Natural killer cell (primary cell): ENCODE measurements around the gene CDK7. TPM values are rescaled to one million over a fixed set of nuclear protein-coding genes. Genes with fewer than 3 reads are reported as not detected.

Experiments
- ATAC-seq, 3 donors: fragments of 150-1000 bp in 2 of 3; fragments of 200-7000 bp in 1 of 3; cut with Tn5 transposase; 1 replicate in 1 of 3; 2 replicates in 2 of 3; pipeline ENCODE4 v1.10.0; 2021; ENCODE audit warnings: mild to moderate bottlenecking in 2 of 3, moderate library complexity in 2 of 3
- DNase-seq, 2 donors: peaks; one replicate each; pipeline versions ENCODE4 v3.0.0 to v3.0.0-alpha.2; 2013 to 2021; ENCODE audit warnings: mixed read lengths in 1 of 2
- H3K27ac ChIP-seq: one replicate; pipeline ENCODE4 v1.5.1; 2013; ENCODE audit warnings: mild to moderate bottlenecking, low read length
- H3K27me3 ChIP-seq: one replicate; pipeline ENCODE4 v1.6.1; 2013; ENCODE audit warnings: low read length; ENCODE audit not compliant: control insufficient read depth, insufficient read depth
- H3K36me3 ChIP-seq: one replicate; pipeline ENCODE4 v1.6.1; 2013; ENCODE audit warnings: low read length; ENCODE audit not compliant: control insufficient read depth, insufficient read depth
- H3K4me1 ChIP-seq: one replicate; pipeline ENCODE4 v1.6.1; 2013; ENCODE audit warnings: low read length; ENCODE audit not compliant: control insufficient read depth, insufficient read depth
- H3K4me3 ChIP-seq: one replicate; pipeline ENCODE4 v1.5.1; 2013; ENCODE audit warnings: low read length
- H3K9me3 ChIP-seq: one replicate; pipeline ENCODE4 v1.6.1; 2013; ENCODE audit warnings: low read length; ENCODE audit not compliant: control insufficient read depth, insufficient read depth
- H3K27ac Mint-ChIP-seq, 2 donors: one replicate each; pipeline ENCODE4 v1.8.0; 2022; ENCODE audit warnings: mild to moderate bottlenecking in 2 of 2, mixed read lengths in 2 of 2, moderate library complexity in 1 of 2
- H3K27me3 Mint-ChIP-seq, 2 donors: one replicate each; pipeline ENCODE4 v1.8.0; 2022; ENCODE audit warnings: low read depth in 2 of 2, mixed read lengths in 2 of 2
- H3K36me3 Mint-ChIP-seq: one replicate; pipeline ENCODE4 v1.8.0; 2022; ENCODE audit warnings: mixed read lengths
- H3K4me1 Mint-ChIP-seq, 2 donors: one replicate each; pipeline ENCODE4 v1.8.0; 2022; ENCODE audit warnings: mixed read lengths in 2 of 2
- H3K4me3 Mint-ChIP-seq: one replicate; pipeline ENCODE4 v1.8.0; 2022; ENCODE audit warnings: mild to moderate bottlenecking, moderate library complexity, mixed read lengths
- H3K9me3 Mint-ChIP-seq, 2 donors: one replicate each; pipeline ENCODE4 v1.8.0; 2022; ENCODE audit warnings: mixed read lengths in 2 of 2
- WGBS: methylation state at CpG from one replicate; pipeline ENCODE4 v1.1.7; 2013; ENCODE audit warnings: missing lambda C conversion rate; ENCODE audit not compliant: insufficient coverage; 5-methylcytosine and 5-hydroxymethylcytosine counted together
- intact Hi-C: fragments of 100-400 bp; cut with micrococcal nuclease; formaldehyde crosslinking; loops from one replicate; pipeline ENCODE4 v1.14.2; 2022
- total RNA-seq, 4 donors: library from RNA; stranded (reverse); fragments of 120-200 nt in 1 of 4; gene quantifications; one replicate each; pipeline versions ENCODE4 v1.2.3 to v1.2.4, GENCODE V29; 2013 to 2022
- TF ChIP-seq, protein P1 (sequence below): fragments of 200-600 bp; IDR thresholded peaks from one replicate; pipeline ENCODE4 v1.8.0; 2022; ENCODE audit warnings: antibody characterized with exemption

Gene CDK7
- total RNA-seq, 3 donors from 2014 or later (not counting 1 experiment from before 2014, with no cell fraction given) = 30.6 to 39.5 (median 30.8) TPM

DNA sequence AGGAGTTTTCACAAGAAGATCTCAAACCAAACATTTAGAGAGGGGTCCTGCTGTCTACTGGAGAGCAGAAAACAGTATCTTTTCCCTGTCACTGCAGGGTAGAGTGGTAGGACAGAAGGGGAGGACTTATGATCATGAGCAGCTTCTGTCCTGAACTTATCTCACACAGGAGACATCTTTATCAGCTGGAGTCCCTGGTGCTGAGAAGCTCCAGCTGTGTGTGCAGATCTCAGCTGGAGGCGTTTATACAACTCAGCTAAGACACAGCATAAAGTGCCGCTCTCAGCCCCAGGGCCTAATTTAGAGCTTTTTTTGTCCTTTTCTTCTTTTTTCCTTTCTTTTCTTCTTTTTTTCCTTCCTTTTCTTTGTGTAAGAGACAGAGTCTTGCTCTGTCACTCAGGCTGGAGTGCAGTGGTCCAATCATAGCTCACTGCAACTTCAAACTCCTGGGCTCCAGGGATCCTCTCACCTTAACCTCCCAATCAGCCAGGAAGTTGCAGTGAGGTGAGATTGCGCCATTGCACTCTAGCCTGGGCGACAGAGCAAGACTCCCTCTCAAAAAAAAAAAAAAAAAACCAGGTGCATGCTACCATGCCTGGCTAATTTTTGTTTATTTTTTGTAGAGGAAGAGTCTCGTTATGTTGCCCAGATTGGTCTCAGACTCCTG lies 66.0 kb downstream of the CDK7 start:
- Histone ChIP-seq H3K9me3 (no peaks in the 10 kb centered on the region), H3K27me3 (no peaks in the 10 kb centered on the region), H3K4me3 (no peak overlapping the region), H3K4me1 (no peaks in the 10 kb centered on the region), H3K36me3 (no peaks in the 10 kb centered on the region), H3K27ac (no peak overlapping the region)
- H3K9me3 Mint-ChIP-seq = no peaks in the 10 kb centered on the region
- DNase-seq = no peak
- 98% methylated on average over 3 of the region's 5 CpGs for WGBS
- no peak overlapping the region for H3K27ac Mint-ChIP-seq
- intact Hi-C loops = no loop called here
- ATAC-seq = no peak
- no peak overlapping the region for H3K4me3 Mint-ChIP-seq
- TF ChIP-seq, protein P1, sequence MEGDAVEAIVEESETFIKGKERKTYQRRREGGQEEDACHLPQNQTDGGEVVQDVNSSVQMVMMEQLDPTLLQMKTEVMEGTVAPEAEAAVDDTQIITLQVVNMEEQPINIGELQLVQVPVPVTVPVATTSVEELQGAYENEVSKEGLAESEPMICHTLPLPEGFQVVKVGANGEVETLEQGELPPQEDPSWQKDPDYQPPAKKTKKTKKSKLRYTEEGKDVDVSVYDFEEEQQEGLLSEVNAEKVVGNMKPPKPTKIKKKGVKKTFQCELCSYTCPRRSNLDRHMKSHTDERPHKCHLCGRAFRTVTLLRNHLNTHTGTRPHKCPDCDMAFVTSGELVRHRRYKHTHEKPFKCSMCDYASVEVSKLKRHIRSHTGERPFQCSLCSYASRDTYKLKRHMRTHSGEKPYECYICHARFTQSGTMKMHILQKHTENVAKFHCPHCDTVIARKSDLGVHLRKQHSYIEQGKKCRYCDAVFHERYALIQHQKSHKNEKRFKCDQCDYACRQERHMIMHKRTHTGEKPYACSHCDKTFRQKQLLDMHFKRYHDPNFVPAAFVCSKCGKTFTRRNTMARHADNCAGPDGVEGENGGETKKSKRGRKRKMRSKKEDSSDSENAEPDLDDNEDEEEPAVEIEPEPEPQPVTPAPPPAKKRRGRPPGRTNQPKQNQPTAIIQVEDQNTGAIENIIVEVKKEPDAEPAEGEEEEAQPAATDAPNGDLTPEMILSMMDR = no peak
- H3K4me1 Mint-ChIP-seq = no peaks in the 10 kb centered on the region
- H3K36me3 Mint-ChIP-seq = peaks cover 14% of the 10 kb centered on the region
- H3K27me3 Mint-ChIP-seq = no peaks in the 10 kb centered on the region

DNA sequence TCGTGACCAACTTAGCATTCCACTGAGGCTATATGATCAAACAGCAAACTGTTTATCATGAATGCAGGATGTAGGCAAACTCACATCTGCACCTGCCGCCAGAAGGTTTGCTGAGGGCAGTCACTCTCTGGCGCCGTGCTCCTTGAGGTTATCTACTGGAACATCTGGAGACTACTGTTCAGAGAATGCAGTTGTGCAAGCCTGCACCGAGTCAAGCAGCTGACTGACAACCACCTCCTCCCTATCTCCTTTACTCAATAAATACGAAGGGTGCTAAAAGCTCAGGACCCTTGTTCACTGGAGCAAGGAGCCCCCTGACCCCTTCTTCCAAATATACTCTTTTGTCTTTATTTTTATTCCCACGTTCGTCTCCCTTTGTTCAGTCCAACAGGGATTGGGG lies 70.8 kb downstream of the CDK7 start:
- DNase-seq (no peak), ATAC-seq (no peak)
- Histone ChIP-seq H3K27ac (no peak overlapping the region), H3K36me3 (peaks cover 2% of the 10 kb centered on the region), H3K9me3 (peaks cover 3% of the 10 kb centered on the region), H3K4me1 (no peaks in the 10 kb centered on the region), H3K27me3 (no peaks in the 10 kb centered on the region), H3K4me3 (no peak overlapping the region)
- no peaks in the 10 kb centered on the region for H3K27me3 Mint-ChIP-seq
- no peak overlapping the region for H3K4me3 Mint-ChIP-seq
- H3K27ac Mint-ChIP-seq = no peak overlapping the region
- peaks cover 13% of the 10 kb centered on the region for H3K36me3 Mint-ChIP-seq
- TF ChIP-seq, protein P1 = no peak
- 95% methylated on average over 8 of the region's 8 CpGs for WGBS
- H3K4me1 Mint-ChIP-seq = no peaks in the 10 kb centered on the region
- no peaks in the 10 kb centered on the region for H3K9me3 Mint-ChIP-seq
- intact Hi-C loops = no loop called here

DNA sequence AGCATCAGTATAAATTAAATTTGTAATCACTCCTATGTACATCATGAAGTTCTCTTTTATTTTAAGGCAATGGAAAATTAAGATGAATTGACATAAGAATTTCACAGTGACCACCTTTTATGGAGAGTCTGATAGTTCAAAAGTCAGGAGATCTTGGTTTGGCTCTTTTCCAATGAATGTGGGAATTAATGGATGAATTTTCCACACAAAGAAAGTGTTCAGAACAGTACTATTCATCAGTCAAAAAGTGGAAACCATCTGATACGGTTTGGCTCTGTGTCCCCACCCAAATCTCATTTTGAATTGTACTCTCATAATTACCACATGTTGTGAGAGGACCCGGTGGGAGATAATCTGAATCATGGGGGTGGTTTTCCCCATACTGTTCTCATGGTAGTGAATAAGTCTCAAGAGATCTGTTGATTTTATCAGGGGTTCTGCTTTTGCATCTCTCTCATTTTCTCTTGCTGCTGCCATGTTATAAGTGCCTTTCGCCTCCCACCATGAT lies 73.4 kb downstream of the CDK7 start:
- TF ChIP-seq, protein P1 = no peak
- Mint-ChIP-seq H3K4me1 (no peaks in the 10 kb centered on the region), H3K27ac (no peak overlapping the region), H3K4me3 (no peak overlapping the region), H3K27me3 (no peaks in the 10 kb centered on the region), H3K36me3 (peaks cover 13% of the 10 kb centered on the region), H3K9me3 (no peaks in the 10 kb centered on the region)
- no peak overlapping the region for H3K27ac ChIP-seq
- peaks cover 3% of the 10 kb centered on the region for H3K9me3 ChIP-seq
- no peak for DNase-seq
- intact Hi-C loops = no loop called here
- 45% methylated on average over 2 of the region's 3 CpGs for WGBS
- H3K4me1 ChIP-seq = no peaks in the 10 kb centered on the region
- no peak overlapping the region for H3K4me3 ChIP-seq
- H3K27me3 ChIP-seq = no peaks in the 10 kb centered on the region
- ATAC-seq = no peak
- H3K36me3 ChIP-seq = peaks cover 2% of the 10 kb centered on the region

DNA sequence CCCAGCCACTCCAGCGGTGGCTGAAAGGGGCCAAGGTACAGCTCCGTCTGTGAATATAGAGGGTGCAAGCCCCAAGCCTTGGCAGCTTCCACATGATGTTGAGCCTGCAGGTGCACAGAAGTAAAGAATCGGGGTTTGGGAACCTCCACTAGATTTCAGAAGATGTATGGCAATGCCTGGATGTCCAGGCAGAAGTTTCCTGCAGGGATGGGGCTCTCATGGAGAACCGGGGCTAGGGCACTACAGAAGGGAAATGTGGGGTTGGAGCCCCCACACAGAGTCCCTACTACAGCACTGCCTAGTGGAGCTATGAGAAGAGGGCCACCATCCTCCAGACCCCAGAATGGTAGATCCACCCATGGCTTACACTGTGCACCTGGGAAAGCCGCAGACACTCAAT lies 74.7 kb downstream of the CDK7 start:
- Mint-ChIP-seq H3K27me3 (no peaks in the 10 kb centered on the region), H3K36me3 (peaks cover 13% of the 10 kb centered on the region), H3K9me3 (no peaks in the 10 kb centered on the region), H3K4me3 (no peak overlapping the region), H3K27ac (no peak overlapping the region), H3K4me1 (no peaks in the 10 kb centered on the region)
- H3K9me3 ChIP-seq = peaks cover 3% of the 10 kb centered on the region
- ATAC-seq (no peak), DNase-seq (no peak)
- intact Hi-C loops = no loop called here
- TF ChIP-seq, protein P1 = no peak
- H3K36me3 ChIP-seq = peaks cover 7% of the 10 kb centered on the region
- no peak overlapping the region for H3K4me3 ChIP-seq
- no peaks in the 10 kb centered on the region for H3K27me3 ChIP-seq
- H3K4me1 ChIP-seq = no peaks in the 10 kb centered on the region
- H3K27ac ChIP-seq = no peak overlapping the region
- 99% methylated on average over 5 of the region's 5 CpGs for WGBS
